ENCODE measurements around the gene RELT. TPM values are rescaled to one million over a fixed set of nuclear protein-coding genes. Genes with fewer than 3 reads are reported as not detected.

Gene RELT
- total and polyA plus RNA-seq, 2 of the 13 experiments (the other 11 are each of a cell fraction or from before 2014, with no cell fraction given), result 2.5 to 4.7 TPM

GRCh38 chr11:73331138-73331916 lies 44.9 kb upstream of the RELT start (continued):
- TF ChIP-seq NFAT5 (CRISPR knock-in tag; IDR thresholded peaks at IDR 0.05) (no peak), MAF1 (CRISPR knock-in tag; IDR thresholded peaks at IDR 0.05; ENCODE audit: borderline replicate concordance) (no peak), RBAK (CRISPR knock-in tag; IDR thresholded peaks at IDR 0.05) (no peak), ZNF776 (CRISPR knock-in tag; IDR thresholded peaks at IDR 0.05) (no peak), RAD51 (IDR thresholded peaks at IDR 0.05; ENCODE audit: borderline replicate concordance) (no peak), ZNF615 (CRISPR knock-in tag; IDR thresholded peaks at IDR 0.05; ENCODE audit: borderline replicate concordance) (no peak), ZFP37 (CRISPR knock-in tag; IDR thresholded peaks at IDR 0.05; ENCODE audit: borderline replicate concordance) (no peak), ZMYM4 (CRISPR knock-in tag; IDR thresholded peaks at IDR 0.05) (peak; percentile 61; the same call in 1 of the 2 replicates), SPEN (CRISPR knock-in tag; IDR thresholded peaks at IDR 0.05; ENCODE audit: low read depth) (peak; percentile 69; the same call in 1 of the 2 replicates), HMGXB4 (CRISPR knock-in tag; IDR thresholded peaks at IDR 0.05; ENCODE audit: borderline replicate concordance in 1 of 2, low read depth in 1 of 2) (0 out of 4 replicates have a peak, but pooled peaks of 1 of the 2 experiments have one; percentile 15), ARNT (IDR thresholded peaks at IDR 0.05) (no peak), PCBP1 (IDR thresholded peaks at IDR 0.05; ENCODE audit: borderline replicate concordance, low read depth, low read length) (0 out of 2 replicates have a peak, but pooled peaks have one; percentile 42), ZBTB2 (CRISPR knock-in tag; IDR thresholded peaks at IDR 0.05; ENCODE audit: low read depth) (no peak), ISL2 (CRISPR knock-in tag; IDR thresholded peaks at IDR 0.05) (peak; percentile 44; the same call in 1 of the 2 replicates), ZNF337 (CRISPR knock-in tag; IDR thresholded peaks at IDR 0.05; ENCODE audit: borderline replicate concordance, low read depth) (0 out of 2 replicates have a peak, but pooled peaks have one; percentile 40), RXRA (CRISPR knock-in tag; IDR thresholded peaks at IDR 0.05) (peak; percentile 76), ZNF367 (CRISPR knock-in tag; IDR thresholded peaks at IDR 0.05; ENCODE audit: borderline replicate concordance) (no peak), FOSL2 (CRISPR knock-in tag; IDR thresholded peaks at IDR 0.05) (peak; percentile 48), ZNF552 (CRISPR knock-in tag; IDR thresholded peaks at IDR 0.05; ENCODE audit: borderline replicate concordance) (no peak), NKX3-1 (CRISPR knock-in tag; IDR thresholded peaks at IDR 0.05) (no peak), MAFG (CRISPR knock-in tag; IDR thresholded peaks at IDR 0.05) (no peak), RARA (CRISPR knock-in tag; IDR thresholded peaks at IDR 0.05) (peak; percentile 59)
